ENCODE results near the gene SEC24B. TPM values are rescaled to one million over a fixed set of nuclear protein-coding genes. Genes with fewer than 3 reads are reported as not detected.

SEC24B gene
- total and polyA plus RNA-seq, 10 of the 15 experiments (the other 5 are each of a cell fraction or from before 2014, with no cell fraction given), result 6.4 to 43.2 (median 16.0) TPM

DNA sequence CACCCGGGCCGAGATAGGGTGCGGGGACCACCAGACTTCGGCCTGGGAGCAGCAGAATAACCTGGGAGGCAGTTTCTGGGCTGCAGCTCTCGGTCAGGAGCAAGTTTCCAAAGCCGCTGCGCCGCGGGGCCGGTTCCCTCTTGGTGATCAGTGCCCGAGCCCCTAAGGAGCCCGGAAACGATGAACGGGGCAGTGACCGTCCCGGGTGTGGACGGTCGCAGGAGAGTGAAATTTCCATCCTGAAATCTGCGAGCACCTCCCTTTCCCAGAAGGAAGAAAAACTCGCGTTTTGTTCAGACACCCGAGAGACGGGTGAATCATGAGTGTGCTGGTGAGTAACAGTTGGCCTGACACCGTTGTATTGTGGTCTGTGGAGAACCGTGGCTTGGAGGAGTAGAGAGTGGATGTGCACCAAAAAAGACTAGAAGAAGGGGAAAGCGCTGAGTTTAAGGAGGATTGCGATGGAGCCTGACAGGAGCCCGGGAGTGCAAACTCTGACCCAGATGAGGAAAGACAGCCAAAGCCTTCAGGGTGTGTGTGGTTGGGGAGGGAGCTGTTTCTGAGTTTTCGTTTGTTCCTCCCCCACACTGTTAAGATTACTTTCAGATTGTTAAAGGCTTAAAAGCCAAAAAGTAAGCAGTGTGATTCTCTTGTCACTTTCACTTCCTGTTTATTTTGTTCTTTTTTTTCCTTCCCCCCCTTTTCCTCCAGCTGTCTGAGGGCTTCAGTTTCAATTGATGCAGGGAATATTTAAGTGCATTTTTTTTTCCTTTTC, 127.3 kb downstream of the SEC24B start (continued):
- no peak for TF ChIP-seq CBFB (IDR thresholded peaks at IDR 0.05; ENCODE audit: low read depth)
- TF ChIP-seq, protein P1, sequence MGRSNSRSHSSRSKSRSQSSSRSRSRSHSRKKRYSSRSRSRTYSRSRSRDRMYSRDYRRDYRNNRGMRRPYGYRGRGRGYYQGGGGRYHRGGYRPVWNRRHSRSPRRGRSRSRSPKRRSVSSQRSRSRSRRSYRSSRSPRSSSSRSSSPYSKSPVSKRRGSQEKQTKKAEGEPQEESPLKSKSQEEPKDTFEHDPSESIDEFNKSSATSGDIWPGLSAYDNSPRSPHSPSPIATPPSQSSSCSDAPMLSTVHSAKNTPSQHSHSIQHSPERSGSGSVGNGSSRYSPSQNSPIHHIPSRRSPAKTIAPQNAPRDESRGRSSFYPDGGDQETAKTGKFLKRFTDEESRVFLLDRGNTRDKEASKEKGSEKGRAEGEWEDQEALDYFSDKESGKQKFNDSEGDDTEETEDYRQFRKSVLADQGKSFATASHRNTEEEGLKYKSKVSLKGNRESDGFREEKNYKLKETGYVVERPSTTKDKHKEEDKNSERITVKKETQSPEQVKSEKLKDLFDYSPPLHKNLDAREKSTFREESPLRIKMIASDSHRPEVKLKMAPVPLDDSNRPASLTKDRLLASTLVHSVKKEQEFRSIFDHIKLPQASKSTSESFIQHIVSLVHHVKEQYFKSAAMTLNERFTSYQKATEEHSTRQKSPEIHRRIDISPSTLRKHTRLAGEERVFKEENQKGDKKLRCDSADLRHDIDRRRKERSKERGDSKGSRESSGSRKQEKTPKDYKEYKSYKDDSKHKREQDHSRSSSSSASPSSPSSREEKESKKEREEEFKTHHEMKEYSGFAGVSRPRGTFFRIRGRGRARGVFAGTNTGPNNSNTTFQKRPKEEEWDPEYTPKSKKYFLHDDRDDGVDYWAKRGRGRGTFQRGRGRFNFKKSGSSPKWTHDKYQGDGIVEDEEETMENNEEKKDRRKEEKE (IDR thresholded peaks at IDR 0.05), result no peak

DNA sequence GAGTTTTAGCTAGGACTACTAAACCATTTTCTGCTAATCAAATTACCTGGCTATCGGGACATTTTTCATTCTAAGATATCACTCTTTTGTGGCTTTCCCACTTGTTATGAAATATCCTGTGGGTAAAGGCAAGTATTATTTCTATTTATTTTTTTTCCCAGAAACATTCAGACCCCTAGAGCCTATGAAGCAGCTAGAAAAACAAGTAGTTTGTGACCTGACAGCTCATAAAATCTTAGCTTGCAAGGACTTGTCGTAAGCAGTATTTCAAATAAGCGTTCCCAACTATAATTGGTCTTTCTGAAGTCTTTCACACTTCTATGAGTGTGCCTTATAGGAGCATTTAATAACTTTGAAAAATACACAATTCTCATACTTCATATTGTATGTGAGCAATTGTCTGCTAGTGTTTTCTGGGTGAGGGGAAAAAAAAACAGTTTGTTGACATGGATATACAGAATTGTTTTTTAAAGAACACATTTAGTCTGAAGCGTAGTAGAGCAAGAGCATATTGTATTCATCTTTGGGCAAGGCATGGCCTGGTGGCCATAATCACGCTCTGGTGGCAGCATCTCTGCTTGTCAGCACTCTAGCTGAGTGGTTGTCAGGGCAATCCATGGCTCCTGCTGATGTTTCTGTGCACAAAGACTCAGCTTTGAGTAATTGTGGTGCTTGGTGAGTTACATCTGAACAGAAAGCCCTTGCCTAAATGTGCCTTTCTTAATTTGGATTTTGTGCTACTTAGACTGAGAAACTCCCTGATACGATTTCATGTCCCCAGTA, 129.0 kb downstream of the SEC24B start:
- Histone ChIP-seq H3K9ac (ENCODE audit: control insufficient read depth, insufficient read depth, low read length) (no peak overlapping the region), H3K4me3 (peak overlapping the region; percentile 85; the same call in 1 of the 2 replicates), H3K79me2 (ENCODE audit: control insufficient read depth, insufficient read depth, low read length) (peaks cover 20% of the 10 kb centered on the region), H4K20me1 (ENCODE audit: control insufficient read depth, insufficient read depth) (no peaks in the 10 kb centered on the region; the same call in 1 of the 2 replicates), H3K27ac (ENCODE audit: control insufficient read depth, insufficient read depth) (no peak overlapping the region), H3K27me3 (replicated peaks in 1 of 2; ENCODE audit: control insufficient read depth in 2 of 2, insufficient read depth in 2 of 2, low read length in 1 of 2) (no peaks in the 10 kb centered on the region), H3K4me2 (ENCODE audit: control insufficient read depth, insufficient read depth) (peak overlapping the region; percentile 10), H3K4me1 (ENCODE audit: control insufficient read depth, insufficient read depth, low read length) (peaks cover 3% of the 10 kb centered on the region; the same call in 1 of the 2 replicates), H3K9me3 (replicated peaks; ENCODE audit: control insufficient read depth, insufficient read depth, low read length) (no peaks in the 10 kb centered on the region; the same call in 2 of the 3 replicates), H3K36me3 (ENCODE audit: control insufficient read depth in 2 of 2, insufficient read depth in 2 of 2, low read length in 1 of 2) (no peaks in the 10 kb centered on the region), H2AFZ (ENCODE audit: control insufficient read depth, low read depth, low read length) (no peak overlapping the region)
- ATAC-seq (no peak), DNase-seq (ENCODE audit: low read depth, low spot score) (no peak), FAIRE-seq (no peak)
- ChIA-PET SMC1A (ENCODE audit: uncharacterized antibody, unreplicated experiment) (interaction anchor here (0.7 to 2.6 kb wide), 12 partner anchors 9 to 239 kb away, joined by 3 to 15 read pairs (median 4); partner anchors contain the start of gene CFI), RAD21 (ENCODE audit: unreplicated experiment) (interaction anchor here (0.6 to 1.6 kb wide), 6 partner anchors 9 to 146 kb away, joined by 3 to 5 read pairs (median 3); no protein-coding TSS in a partner anchor), POLR2A (interaction anchor here (0.5 to 1.4 kb wide), 4 partner anchors 9 to 118 kb away, joined by 3 to 4 read pairs (median 3); no protein-coding TSS in a partner anchor), CTCF (interaction anchor here (0.9 to 2.6 kb wide), 7 partner anchors 9 to 265 kb away, joined by 3 to 17 read pairs (median 4); partner anchors contain the start of genes RRH and SEC24B)
- in situ Hi-C loops (cut with MboI), result no loop called here
- intact Hi-C loops (cut with micrococcal nuclease; ENCODE audit: unreplicated experiment), result loop anchor here (5.0 to 10.0 kb wide), 3 partner anchors 255 to 632 kb away; partner anchors contain the start of genes ELOVL6 and GAR1
- 81% methylated on average over 6 of the region's 6 CpGs for WGBS (ENCODE audit: insufficient coverage, insufficient replicate concordance, low lambda C conversion rate, missing lambda C conversion rate)
- no TSS peak for BruUV-seq (replicated peaks)
- TF ChIP-seq NR2F1 (conservative IDR thresholded peaks at IDR 0.05) (no peak), ZNF207 (IDR thresholded peaks at IDR 0.05; ENCODE audit: borderline replicate concordance) (no peak), TCF12 (IDR thresholded peaks at IDR 0.05; ENCODE audit: low read depth, low read length) (no peak), MXI1 (IDR thresholded peaks at IDR 0.05; ENCODE audit: low read depth, low read length) (no peak), BMI1 (IDR thresholded peaks at IDR 0.05; ENCODE audit: borderline replicate concordance) (no peak), BRCA1 (IDR thresholded peaks at IDR 0.05; ENCODE audit: low read depth, low read length) (no peak), SREBF1 (IDR thresholded peaks at IDR 0.05; ENCODE audit: low read length) (no peak)
- TF ChIP-seq, protein P2, sequence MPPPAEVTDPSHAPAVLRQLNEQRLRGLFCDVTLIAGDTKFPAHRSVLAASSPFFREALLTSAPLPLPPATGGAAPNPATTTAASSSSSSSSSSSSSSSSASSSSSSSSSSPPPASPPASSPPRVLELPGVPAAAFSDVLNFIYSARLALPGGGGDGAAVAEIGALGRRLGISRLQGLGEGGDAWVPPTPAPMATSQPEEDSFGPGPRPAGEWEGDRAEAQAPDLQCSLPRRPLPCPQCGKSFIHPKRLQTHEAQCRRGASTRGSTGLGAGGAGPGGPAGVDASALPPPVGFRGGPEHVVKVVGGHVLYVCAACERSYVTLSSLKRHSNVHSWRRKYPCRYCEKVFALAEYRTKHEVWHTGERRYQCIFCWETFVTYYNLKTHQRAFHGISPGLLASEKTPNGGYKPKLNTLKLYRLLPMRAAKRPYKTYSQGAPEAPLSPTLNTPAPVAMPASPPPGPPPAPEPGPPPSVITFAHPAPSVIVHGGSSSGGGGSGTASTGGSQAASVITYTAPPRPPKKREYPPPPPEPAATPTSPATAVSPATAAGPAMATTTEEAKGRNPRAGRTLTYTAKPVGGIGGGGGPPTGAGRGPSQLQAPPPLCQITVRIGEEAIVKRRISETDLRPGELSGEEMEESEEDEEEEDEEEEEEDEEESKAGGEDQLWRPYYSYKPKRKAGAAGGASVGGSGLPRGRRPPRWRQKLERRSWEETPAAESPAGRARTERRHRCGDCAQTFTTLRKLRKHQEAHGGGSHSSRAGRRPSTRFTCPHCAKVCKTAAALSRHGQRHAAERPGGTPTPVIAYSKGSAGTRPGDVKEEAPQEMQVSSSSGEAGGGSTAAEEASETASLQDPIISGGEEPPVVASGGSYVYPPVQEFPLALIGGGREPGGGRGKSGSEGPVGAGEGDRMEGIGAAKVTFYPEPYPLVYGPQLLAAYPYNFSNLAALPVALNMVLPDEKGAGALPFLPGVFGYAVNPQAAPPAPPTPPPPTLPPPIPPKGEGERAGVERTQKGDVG (CRISPR knock-in tag; IDR thresholded peaks at IDR 0.05), result no peak
- TF ChIP-seq, protein P3, sequence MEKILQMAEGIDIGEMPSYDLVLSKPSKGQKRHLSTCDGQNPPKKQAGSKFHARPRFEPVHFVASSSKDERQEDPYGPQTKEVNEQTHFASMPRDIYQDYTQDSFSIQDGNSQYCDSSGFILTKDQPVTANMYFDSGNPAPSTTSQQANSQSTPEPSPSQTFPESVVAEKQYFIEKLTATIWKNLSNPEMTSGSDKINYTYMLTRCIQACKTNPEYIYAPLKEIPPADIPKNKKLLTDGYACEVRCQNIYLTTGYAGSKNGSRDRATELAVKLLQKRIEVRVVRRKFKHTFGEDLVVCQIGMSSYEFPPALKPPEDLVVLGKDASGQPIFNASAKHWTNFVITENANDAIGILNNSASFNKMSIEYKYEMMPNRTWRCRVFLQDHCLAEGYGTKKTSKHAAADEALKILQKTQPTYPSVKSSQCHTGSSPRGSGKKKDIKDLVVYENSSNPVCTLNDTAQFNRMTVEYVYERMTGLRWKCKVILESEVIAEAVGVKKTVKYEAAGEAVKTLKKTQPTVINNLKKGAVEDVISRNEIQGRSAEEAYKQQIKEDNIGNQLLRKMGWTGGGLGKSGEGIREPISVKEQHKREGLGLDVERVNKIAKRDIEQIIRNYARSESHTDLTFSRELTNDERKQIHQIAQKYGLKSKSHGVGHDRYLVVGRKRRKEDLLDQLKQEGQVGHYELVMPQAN (conservative IDR thresholded peaks at IDR 0.05), result no peak
